ENCODE data around the gene SERGEF.

Gene SERGEF

DNA sequence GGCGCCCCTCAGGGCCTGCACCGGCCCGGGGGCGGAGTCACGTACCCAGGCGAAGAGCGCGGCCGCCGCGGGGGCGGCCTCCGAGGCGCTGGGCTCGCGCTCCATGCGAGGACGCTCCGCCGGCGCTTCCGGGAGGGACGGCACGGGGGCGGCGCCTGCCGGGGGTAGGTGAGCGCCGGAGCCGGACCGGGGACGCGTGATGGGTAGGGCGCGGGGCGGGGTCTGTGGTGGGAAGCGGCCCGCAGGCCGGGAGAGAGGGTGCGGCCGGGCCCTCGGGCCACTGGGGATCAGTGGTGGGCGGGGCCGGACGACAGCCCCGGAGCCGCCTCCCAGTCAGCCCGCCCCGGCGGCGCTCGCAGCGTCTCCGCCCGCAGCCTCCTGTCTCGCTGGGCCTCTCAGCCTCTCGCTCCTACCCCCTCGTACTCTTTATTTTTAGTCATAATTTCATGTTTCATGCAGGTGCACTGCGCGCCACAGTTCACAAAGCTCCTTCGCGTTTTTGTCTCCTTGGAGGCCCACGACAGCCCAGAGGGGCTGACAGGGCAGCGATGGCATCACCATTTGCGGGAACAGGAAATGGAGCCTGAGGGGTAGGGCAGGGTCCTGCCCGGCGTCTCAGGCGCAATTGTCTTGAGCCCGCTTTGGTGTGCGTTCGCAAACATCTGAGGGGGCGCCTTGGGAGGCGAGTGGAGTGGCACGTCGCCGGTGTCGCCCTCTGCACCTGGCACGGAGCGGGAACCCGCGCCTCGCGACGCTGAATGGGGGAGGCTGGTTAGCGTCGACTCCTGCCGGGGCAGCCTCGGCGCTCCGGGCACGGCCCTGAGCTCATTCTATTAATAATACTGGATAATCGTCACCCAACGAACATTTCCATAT is at the start of gene SERGEF:
SERGEF (minus strand) TSS at position 142 of the 876 bp plus-strand sequence; CDS start at position 105, 37 bp downstream.
- peak; percentile 91 for DNase-seq

DNA sequence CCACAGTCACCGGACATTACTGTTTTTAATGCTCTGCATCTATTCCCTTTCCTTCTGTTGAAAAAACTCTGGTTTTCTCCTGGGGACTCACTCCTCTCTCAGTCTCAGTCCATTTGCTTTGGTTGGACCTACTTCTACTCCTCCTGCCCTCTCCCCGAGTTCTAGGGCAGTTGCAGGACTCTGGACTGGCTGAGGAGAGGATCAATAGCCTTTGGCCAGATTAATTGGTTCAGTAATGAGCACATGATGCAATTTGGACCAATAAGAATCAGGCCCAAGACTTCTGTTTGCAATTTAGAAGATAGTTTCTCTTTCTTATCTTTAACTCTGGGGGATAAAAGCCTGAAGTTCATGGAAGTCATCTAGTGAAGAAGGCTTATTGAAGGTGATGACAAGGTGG is 48.5 kb upstream of the SERGEF start:
- no peak for DNase-seq

DNA sequence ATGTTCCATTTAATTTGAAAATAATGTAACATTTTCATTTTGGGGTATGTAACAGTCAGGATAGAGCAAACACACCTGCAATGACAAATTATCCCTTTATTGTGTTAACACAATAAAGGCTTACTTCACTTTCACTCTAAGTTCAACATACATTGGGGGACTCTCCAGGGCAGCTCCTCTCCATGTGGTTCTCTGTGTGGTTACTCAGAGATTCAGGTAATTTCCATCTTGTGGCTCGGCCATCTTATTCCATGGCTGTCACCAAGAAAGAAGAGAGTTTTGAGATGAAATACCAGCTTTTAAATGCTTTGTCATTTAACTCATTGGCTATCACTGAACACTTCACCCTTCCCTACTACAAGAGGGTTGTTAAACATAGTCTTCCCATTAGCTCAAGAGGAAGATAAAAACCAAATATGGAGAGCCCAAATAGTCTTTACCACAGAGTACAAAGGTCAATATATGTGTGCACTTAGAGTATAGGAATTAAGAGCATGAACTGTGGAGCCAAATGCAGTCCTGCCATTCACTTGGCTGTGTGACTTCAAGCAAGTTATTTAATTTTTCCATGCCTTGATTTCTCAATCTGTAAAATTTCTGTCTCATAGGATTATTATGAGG is 43.8 kb upstream of the SERGEF start:
- no peak for DNase-seq

GRCh38 chr11:18054511-18055103 is 41.8 kb upstream of the SERGEF start:
- DNase-seq, result no peak

- DNase-seq, result no peak
Observed at GRCh38 chr11:18050848-18051247, 38.0 kb upstream of the SERGEF start.

- no peak for DNase-seq
Observed at GRCh38 chr11:18046116-18046777, 33.4 kb upstream of the SERGEF start, which contains the start of gene TPH1. TPH1 (minus strand) TSS chr11:18046269; CDS start chr11:18040762, 5,507 bp downstream.

- DNase-seq, result no peak
Observed at GRCh38 chr11:18036456-18036855, 23.6 kb upstream of the SERGEF start.

DNA sequence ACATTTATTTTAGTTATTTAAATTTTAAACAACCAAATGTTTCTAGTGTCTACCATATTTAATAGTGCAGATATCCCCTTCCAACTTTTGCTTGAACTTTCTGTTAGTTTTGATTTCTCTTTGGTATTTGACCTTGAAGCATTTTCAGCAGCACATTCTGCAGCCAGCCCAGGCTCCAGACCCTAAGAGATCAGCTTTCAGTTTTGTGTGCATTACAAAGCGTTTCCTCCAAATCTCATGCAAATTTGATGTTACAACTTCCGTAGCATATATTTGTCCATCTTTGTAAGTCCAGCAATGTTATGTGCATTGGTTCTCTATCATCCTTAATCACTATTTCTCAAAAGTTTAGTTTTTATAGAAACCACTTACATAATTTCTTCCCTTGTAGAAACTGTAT is 14.6 kb upstream of the SERGEF start:
- DNase-seq, result no peak

DNA sequence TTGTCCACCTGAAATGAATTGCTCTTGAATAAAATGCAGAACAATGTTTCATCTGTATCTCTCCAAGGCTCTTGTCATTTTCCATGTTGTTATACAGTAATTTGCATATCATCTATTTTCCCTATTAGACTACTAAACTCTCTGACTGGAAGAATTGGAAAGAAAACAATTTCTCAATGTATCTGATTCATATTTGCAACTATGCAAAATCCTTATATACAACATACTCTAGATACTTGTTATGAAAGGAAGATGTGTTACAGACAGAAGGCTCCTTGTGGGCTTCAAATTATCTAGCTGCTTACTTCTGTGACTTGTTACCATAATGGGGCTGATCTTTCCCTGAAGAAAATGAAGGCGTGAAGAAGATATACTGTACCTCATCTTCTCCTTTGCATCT is 9.6 kb upstream of the SERGEF start:
- no peak for DNase-seq

DNA sequence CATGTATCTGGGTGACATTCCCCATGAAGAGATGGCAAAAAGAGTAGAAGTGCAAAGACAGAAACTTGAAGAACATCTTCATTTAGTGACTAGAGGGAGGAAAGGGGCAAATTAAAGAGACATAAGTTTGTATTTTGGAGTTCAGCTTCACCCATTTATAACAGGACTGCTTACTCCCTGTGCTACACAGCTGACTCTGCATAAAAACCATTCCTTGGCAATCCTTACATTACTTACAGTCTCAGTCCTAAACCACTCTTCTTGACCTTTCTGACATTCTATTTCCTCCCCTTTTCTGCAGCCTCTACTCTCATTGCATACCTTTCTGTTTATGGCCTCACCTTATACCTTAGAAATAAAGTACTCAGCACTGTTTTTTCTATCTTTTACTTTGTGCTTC is 6.8 kb upstream of the SERGEF start:
- DNase-seq, result no peak

DNA sequence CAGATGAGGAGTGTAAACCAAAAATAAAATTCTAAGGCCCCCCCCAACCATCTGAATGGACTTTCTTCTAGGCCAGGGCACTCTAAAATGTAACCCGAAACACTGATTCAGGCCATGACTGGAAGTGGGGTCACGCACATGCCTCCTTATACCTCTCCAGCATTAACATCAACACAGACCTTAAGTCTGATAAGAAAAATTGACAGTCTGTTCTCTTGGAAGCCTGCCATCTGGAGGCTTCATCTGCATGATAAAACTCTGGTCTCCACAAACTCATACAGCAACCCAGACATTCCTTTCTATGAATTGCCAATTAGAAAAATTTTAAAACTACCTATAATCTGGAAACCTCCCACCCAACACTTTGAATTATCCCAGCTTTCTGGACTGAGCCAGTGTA is 3.9 kb upstream of the SERGEF start:
- no peak for DNase-seq

- no peak for DNase-seq
Observed at GRCh38 chr11:18014876-18015275, 2.0 kb upstream of the SERGEF start.

DNA sequence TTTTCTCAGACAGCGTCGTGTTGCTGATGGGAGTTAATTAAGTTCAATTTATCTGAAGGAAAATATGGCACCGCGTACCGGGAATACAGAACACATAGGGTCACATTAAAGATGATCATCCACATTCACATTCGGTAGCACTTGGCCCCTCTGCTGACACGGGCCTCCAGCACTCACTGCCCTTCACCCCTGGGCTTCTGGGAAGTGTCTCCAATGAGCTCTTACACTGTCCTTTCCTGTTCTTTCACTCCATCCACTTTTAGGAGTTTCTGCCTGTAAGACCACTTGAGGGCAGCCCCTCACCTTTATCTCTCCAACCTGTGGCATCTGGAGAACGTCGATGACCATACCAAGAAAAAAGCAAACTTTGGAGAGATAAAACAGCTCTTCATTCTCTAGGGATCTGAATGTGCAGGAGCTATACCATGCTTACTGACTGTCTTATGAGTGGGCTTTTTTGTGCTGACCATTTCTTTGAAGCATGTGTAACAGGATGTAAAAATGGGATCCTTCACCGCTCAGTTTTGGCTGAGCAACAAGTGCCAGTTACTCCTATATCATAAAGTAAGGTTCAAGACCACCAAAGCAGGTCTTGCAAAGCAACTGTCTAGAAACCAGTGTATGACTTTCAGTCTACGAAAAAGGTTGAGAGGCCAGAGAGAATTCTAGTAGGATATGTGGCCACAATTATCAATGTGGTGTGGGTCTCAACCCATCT is 1.1 kb upstream of the SERGEF start:
- DNase-seq, result no peak

DNA sequence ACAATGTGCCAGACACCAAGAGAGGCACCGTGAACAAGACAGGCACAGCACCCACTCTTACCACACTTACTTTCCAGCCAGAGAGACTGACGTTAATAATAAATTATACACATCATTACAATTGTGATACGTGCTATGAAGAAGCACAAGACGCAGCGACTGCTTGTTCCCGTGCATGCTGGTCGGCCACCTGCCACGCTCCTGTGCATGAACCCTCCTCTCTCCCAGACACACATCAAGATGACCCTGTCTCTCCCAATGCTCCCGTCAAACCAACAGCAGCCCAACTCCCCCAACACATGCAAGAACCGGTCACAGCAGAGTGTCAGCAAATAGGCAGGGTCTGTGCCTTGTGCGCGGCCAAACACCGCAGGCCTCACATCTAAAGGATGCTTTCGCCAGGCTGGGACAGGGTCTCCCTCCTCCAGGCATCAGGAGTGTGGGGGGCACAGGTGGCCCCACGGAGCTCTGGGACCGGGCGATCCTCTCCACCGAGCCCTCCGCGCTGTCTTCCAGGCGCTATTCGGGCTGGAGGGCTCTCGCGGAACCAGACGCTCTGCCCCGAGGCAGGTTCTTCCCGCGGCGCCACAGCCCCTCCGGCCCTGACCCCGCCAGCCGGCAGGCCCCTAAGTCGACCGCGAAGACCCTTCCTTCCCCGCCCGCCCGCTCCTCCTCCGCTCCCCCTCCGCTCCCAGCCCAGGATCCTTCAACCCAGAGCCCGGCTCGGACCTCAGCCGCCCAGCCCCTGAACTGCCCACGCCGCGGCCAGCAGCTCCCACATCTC is 533 bp downstream of the SERGEF start:
- DNase-seq, result peak; percentile 9

DNA sequence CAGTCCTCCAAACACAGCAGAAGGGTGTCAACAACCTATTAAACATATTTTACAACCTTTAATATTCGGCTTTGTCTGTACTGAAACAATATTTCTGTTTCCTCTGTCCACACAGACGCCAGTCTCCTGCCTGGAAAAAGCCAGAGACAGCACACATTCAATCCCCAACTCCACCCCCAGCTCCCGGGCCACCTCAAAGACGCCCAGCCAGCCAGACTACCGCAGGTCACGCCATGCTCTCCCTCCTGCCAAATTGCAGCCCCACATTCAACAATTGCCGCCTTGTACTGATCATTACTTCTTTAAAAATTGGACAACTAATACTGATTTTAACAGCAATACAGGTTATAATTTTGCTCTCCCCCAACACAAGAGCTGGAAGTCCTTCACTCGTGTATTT is 1.2 kb downstream of the SERGEF start:
- no peak for DNase-seq

- no peak for DNase-seq
Observed at GRCh38 chr11:18010977-18011586, 1.8 kb downstream of the SERGEF start.

GRCh38 chr11:18010121-18010670 is 2.7 kb downstream of the SERGEF start:
- DNase-seq, result no peak

GRCh38 chr11:18005376-18006129 is 7.3 kb downstream of the SERGEF start:
- DNase-seq, result no peak

- DNase-seq, result no peak
Observed at GRCh38 chr11:18001191-18001590, 11.7 kb downstream of the SERGEF start.

DNA sequence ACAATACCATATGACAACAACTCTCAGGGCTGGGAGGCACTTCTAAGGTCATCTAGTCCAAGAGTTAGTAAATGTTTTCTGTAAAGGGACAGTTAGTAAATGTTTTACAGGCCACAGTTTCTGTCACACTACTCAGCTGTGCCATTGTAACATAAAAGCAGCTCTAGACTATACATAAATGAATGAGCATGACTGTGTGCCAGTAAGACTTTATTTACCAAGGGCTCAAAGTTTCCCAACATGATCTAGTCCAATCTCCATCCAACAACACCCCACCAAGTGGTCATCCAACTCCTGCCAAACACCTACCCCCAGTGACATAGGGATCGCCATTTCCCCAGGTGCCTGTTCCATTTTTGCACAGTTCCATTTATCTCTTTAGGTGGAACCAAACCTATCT is 12.1 kb downstream of the SERGEF start:
- DNase-seq, result no peak

Data from RPMI8226 (cell line).